C4-2B (cell line): ENCODE results near the gene FGF12.

ENCODE experiments used
- CTCF ChIP-seq: fragments of 450-650 bp; conservative IDR thresholded peaks from 2 replicates; pipeline ENCODE4 v1.5.1; 2017; ENCODE audit warnings: mild to moderate bottlenecking
- ZFX ChIP-seq: fragments of 450-650 bp; IDR thresholded peaks from 2 replicates; pipeline ENCODE4 v1.6.1; 2017

- TF ChIP-seq CTCF, result no peak
- no peak for TF ChIP-seq ZFX
Observed at GRCh38 chr3:192482391-192482790, 244.9 kb downstream of the FGF12 start.
